Measurements from ENCODE around the gene C1QC.

C1QC gene

DNA sequence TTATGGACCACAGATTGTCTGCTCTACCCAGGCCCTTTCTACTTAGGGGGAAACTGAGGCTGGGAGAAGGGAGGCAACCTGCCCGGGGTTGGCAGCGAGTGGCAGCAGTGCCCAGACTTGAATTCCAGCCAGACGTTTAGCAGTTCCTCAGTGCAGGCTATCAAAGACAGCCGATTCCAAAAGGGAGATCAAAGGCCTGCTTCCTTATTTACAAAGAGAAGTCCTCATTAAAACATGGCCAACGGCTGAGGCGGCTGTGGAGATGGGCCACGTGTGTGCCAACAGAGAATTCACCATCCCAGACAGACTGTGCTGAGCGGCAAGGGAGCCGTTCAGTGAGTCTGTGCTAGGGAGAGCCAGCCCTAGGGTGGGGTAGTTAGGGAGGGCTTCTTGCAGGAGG lies 37.3 kb downstream of the C1QC start:
- DNase-seq (ENCODE audit: low read depth in 3 of 3) = no peak

DNA sequence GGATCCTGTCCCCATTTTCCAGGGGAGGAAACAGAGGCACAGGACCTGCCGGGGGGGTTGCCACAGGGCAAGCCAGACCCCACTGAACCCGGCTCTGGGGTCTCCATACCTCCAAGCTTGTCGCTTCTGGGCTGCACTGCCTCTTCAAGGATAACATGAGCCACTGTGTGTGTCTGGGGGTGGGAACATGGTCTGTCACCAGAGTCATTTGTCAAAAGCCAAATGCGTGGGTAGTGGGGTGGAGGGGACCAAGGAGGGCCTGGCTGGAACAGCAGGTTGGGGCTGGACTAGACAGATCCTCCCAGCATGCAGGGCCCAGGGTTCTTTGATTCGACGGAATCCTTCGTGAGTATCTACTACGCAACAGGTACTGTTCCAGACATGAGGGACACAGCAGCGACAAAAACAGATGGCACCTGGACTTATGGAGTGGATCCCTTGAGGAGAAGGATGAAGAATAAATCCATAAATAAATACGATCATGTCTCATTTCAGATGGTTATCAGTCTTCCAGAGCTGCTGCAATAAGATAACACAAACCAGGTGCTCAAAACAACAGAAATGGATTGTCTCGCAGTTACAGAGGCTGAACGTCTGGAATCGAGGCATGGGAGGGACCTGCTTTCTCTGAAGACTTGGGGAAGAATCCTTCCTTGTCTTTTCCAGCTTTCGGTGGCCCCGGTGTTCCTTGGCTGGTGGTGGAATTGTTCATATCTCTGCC lies 38.3 kb downstream of the C1QC start:
- no peak for DNase-seq (ENCODE audit: low read depth in 3 of 3)

DNA sequence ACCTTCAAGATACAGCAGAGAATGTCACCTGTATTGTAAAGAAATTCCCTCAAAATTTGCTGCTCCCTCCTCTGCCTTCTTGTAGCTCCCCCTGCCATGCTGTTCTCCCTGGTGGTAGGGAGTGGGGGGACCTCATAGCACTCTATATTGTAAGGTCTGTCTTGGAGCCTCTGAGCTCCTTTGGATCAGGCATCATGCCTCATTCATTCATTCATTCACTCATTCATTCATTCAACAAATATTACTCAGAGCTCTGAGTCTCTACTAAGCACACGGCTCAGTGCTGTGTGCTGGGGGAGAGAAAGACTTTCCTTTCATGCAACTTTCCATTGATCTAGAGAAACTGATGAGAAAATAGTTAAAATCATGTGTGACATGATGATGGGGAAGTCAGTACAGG lies 40.1 kb downstream of the C1QC start:
- no peak for DNase-seq (ENCODE audit: low read depth in 3 of 3)

DNA sequence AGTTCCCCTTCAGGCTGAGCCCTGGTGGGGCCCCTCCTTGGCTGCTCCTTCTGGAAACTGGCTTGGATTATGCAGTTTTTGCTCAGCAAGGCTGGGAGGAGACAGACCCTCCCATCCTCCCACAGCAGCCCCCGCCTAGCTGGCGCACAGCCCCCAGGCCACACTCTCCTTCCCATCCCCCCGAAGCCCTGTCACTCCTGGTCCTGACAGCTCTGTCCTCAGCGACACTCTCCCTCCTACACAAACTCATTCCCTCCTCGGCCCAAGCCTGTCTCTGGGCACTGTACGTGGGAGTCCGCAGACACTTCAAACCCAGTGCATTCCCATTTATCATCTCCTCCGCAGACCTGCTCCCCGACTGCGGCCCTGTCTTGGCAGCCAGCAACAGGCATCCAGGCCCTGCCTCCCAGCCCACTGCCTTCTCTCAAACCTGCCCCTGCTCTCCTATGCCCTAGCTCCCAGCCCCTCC lies 42.2 kb downstream of the C1QC start:
- DNase-seq (ENCODE audit: low read depth in 3 of 3) = no peak

DNA sequence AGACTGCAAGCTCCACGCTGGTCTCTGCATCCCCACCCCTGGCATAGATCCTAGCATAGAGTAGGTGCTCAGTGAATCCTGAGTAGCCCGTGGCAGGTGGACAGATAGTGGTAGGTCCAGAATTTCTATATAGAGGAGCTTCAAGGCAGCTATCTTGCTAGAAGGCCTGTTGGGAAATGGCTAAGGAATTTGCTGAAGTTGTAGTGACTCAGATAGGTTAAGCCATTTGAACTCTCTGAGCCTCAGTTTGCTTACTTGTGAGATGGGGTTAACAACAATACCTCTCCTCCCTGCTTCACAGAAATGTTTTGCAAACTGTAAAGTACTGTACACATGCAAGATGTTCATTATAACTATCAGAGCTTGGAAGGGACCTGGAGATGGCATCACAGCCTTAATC lies 43.8 kb downstream of the C1QC start:
- DNase-seq (ENCODE audit: low read depth in 3 of 3) = no peak

DNA sequence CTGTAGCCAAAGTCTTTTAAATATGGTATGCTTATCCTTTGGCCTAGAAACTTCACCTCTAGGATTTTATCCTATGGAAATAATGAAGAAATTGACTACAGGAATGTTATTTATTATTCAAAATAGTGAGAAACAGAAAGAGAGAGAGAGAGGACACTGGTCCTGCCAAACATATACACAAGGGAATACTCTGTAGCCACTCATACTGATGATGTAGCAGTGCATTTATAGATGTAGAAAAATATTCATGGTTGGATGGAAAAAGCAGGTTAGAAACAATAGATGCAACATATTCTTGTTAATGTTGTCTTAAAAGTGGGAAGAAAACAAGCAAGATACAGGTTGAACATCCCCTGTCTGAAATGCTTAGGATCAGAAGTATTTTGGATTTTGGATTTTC lies 45.0 kb downstream of the C1QC start:
- DNase-seq (ENCODE audit: low read depth in 3 of 3) = no peak

DNA sequence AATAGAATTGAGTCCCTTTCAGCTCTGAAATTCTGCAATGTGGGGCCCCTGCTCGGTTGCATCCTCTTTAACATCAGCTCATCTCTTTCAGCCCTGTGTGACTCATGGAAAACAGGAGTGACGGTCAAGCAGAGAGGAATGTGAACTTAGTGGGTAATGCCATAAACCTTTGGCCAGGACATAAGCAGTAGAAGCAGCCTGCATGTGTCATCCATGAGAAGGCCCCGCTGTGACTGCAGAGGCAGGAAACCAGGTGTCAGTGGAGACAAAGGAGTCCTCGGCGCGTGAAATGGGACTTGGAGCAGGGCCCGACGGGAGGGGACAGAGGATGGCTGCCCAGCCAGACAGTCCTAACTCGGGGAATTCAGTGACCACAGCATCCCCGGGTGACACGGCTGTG lies 46.1 kb downstream of the C1QC start:
- no peak for DNase-seq (ENCODE audit: low read depth in 3 of 3)

DNA sequence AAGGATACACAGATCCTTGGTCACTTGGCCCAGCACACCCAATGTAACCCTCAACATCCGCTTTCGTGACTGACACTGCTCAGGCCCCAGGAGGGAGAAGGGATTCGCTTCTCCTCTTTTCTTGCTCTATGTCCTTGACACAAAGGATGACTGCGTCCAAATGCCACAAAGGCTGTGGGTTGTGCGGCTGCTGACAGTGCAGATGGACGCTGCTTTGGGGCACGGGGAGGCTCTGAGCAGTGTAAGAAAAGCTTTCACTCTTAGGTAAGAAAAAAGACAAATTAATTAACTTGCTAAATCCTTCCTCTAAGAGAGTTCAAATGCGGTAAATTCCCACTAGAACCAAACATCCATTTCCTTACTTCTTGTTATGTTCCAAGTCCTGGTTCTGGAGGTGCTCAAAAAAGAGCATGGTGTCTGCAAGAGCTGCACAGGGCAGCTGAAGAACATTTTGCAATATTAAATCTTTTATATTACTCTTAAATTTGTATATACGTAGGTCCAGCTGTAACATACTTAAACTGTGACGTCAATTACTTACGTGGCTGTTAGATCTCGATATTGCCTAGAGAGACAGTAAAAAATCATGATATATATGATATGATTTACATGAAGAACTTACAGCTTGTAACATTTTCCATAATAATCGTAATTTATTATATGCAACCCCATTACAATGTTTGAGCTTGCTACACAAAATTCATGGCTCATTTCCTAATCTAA lies 47.8 kb downstream of the C1QC start:
- DNase-seq (ENCODE audit: low read depth in 3 of 3) = no peak

DNA sequence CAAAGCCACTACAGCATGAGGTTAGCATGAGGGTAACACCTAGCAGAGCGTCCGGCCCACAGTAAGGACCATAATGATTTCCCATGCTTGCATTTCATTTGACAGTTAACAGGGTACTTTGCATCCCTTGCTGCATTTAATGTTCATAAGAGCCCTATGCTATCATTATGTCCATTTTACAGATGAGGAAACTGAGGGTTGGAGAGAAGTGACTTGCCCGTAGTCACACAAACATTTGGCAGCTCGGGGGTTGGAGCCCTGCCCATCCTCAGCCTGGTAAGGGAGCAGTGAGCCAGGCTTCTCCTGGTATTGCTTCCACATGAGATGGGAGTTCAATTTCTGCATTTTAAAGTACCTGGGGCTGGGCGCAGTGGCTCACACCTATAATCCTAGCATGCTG lies 50.7 kb downstream of the C1QC start:
- no peak for DNase-seq (ENCODE audit: low read depth in 3 of 3)

DNA sequence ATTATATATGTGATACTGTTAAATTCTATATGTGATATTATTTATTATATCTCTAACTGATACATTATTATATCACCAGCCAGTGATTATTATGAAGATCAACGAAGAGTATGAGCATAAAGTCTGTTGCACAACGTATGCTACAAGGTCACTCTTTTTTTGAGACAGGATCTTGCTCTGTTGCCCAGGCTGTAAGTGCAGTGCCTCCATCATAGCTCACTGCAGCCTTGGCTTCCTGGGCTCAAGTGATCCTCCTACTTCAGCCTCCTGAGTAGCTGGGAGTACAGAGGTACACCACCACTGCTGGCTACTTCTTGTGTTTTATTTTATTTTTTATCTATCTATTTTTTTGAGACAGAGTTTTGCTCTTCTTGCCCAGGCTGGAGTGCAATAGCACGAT lies 53.2 kb downstream of the C1QC start:
- DNase-seq (ENCODE audit: low read depth in 3 of 3) = no peak
